Activated naive CD4-positive, alpha-beta T cell treated with anti-CD3 and anti-CD28 coated beads, Interleukin-2, amount 10 ng/mL, durations not matched to agents 7 days and 5 days (primary cell): ENCODE data around the gene DIPK2A.

Experiments used
- CTCF ChIA-PET: fragments of 350-600 bp; sonication (Branson Sonifier 250); formaldehyde crosslinking; loops from one replicate; lab custom pipeline; 2021; ENCODE audit warnings: antibody characterized with exemption; lab: Charles Lee
- DNase-seq: peaks from one replicate; pipeline ENCODE4 v3.0.0-alpha.2; 2020
- H3K27ac Mint-ChIP-seq: one replicate; pipeline ENCODE4 v1.8.0; 2021; ENCODE audit warnings: mild to moderate bottlenecking, moderate library complexity, mixed read lengths
- H3K27me3 Mint-ChIP-seq: one replicate; pipeline ENCODE4 v1.8.0; 2021; ENCODE audit warnings: mild to moderate bottlenecking, mixed read lengths
- H3K36me3 Mint-ChIP-seq: one replicate; pipeline ENCODE4 v1.8.0; 2021; ENCODE audit warnings: mixed read lengths
- H3K4me1 Mint-ChIP-seq: one replicate; pipeline ENCODE4 v1.8.0; 2021; ENCODE audit warnings: mixed read lengths
- H3K4me3 Mint-ChIP-seq: one replicate; pipeline ENCODE4 v1.8.0; 2021; ENCODE audit warnings: mild to moderate bottlenecking, moderate library complexity, mixed read lengths
- H3K9me3 Mint-ChIP-seq: one replicate; pipeline ENCODE4 v1.8.0; 2021; ENCODE audit warnings: mixed read lengths

Gene DIPK2A

GRCh38 chr3:143988306-143988705 lies 16.7 kb downstream of the DIPK2A start:
- H3K27me3 Mint-ChIP-seq: no peaks in the 10 kb centered on the region
- peaks cover 37% of the 10 kb centered on the region for H3K36me3 Mint-ChIP-seq
- H3K4me3 Mint-ChIP-seq: no peak overlapping the region
- DNase-seq: no peak
- H3K9me3 Mint-ChIP-seq: peaks cover 5% of the 10 kb centered on the region
- CTCF ChIA-PET: no interaction called here
- H3K4me1 Mint-ChIP-seq: no peaks in the 10 kb centered on the region
- H3K27ac Mint-ChIP-seq: no peak overlapping the region

GRCh38 chr3:143989461-143989860 lies 17.8 kb downstream of the DIPK2A start:
- Mint-ChIP-seq H3K27me3 (no peaks in the 10 kb centered on the region), H3K9me3 (no peaks in the 10 kb centered on the region), H3K36me3 (peaks cover 39% of the 10 kb centered on the region), H3K27ac (no peak overlapping the region), H3K4me1 (no peaks in the 10 kb centered on the region), H3K4me3 (no peak overlapping the region)
- CTCF ChIA-PET: no interaction called here
- no peak for DNase-seq

GRCh38 chr3:143991713-143992112 lies 20.1 kb downstream of the DIPK2A start:
- peaks cover 43% of the 10 kb centered on the region for H3K36me3 Mint-ChIP-seq
- H3K4me1 Mint-ChIP-seq: no peaks in the 10 kb centered on the region
- no peak for DNase-seq
- H3K27me3 Mint-ChIP-seq: no peaks in the 10 kb centered on the region
- CTCF ChIA-PET: no interaction called here
- H3K27ac Mint-ChIP-seq: no peak overlapping the region
- no peaks in the 10 kb centered on the region for H3K9me3 Mint-ChIP-seq
- no peak overlapping the region for H3K4me3 Mint-ChIP-seq

GRCh38 chr3:143998266-143998665 lies 26.6 kb downstream of the DIPK2A start:
- H3K4me3 Mint-ChIP-seq: no peak overlapping the region
- DNase-seq: no peak
- no peak overlapping the region for H3K27ac Mint-ChIP-seq
- H3K9me3 Mint-ChIP-seq: no peaks in the 10 kb centered on the region
- H3K4me1 Mint-ChIP-seq: no peaks in the 10 kb centered on the region
- CTCF ChIA-PET: no interaction called here
- H3K36me3 Mint-ChIP-seq: peaks cover 17% of the 10 kb centered on the region
- H3K27me3 Mint-ChIP-seq: no peaks in the 10 kb centered on the region

GRCh38 chr3:144003051-144003450 lies 31.4 kb downstream of the DIPK2A start:
- no peaks in the 10 kb centered on the region for H3K9me3 Mint-ChIP-seq
- no peak overlapping the region for H3K4me3 Mint-ChIP-seq
- no peaks in the 10 kb centered on the region for H3K36me3 Mint-ChIP-seq
- no peak for DNase-seq
- no peaks in the 10 kb centered on the region for H3K4me1 Mint-ChIP-seq
- H3K27me3 Mint-ChIP-seq: no peaks in the 10 kb centered on the region
- H3K27ac Mint-ChIP-seq: no peak overlapping the region
- CTCF ChIA-PET: no interaction called here

GRCh38 chr3:144010371-144010770 lies 38.7 kb downstream of the DIPK2A start:
- Mint-ChIP-seq H3K36me3 (no peaks in the 10 kb centered on the region), H3K9me3 (no peaks in the 10 kb centered on the region), H3K27me3 (no peaks in the 10 kb centered on the region), H3K4me3 (no peak overlapping the region), H3K27ac (no peak overlapping the region), H3K4me1 (no peaks in the 10 kb centered on the region)
- no peak for DNase-seq
- CTCF ChIA-PET: no interaction called here

GRCh38 chr3:144011251-144011799 lies 39.7 kb downstream of the DIPK2A start:
- Mint-ChIP-seq H3K36me3 (no peaks in the 10 kb centered on the region), H3K9me3 (no peaks in the 10 kb centered on the region), H3K4me1 (no peaks in the 10 kb centered on the region), H3K27me3 (no peaks in the 10 kb centered on the region), H3K27ac (no peak overlapping the region), H3K4me3 (no peak overlapping the region)
- CTCF ChIA-PET: no interaction called here
- DNase-seq: no peak

- no peaks in the 10 kb centered on the region for H3K27me3 Mint-ChIP-seq
- CTCF ChIA-PET: interaction anchor here (0.7 kb wide), 1 partner anchor 18 kb away, joined by 3 read pairs; no protein-coding TSS in a partner anchor
- H3K9me3 Mint-ChIP-seq: no peaks in the 10 kb centered on the region
- DNase-seq: no peak
- no peak overlapping the region for H3K4me3 Mint-ChIP-seq
- no peak overlapping the region for H3K27ac Mint-ChIP-seq
- no peaks in the 10 kb centered on the region for H3K4me1 Mint-ChIP-seq
- H3K36me3 Mint-ChIP-seq: no peaks in the 10 kb centered on the region
These were observed 43.5 kb downstream of the DIPK2A start for GRCh38 chr3:144015133-144015532.

GRCh38 chr3:144018776-144019175 lies 47.2 kb downstream of the DIPK2A start:
- no peak overlapping the region for H3K4me3 Mint-ChIP-seq
- no peaks in the 10 kb centered on the region for H3K27me3 Mint-ChIP-seq
- H3K4me1 Mint-ChIP-seq: no peaks in the 10 kb centered on the region
- no peak overlapping the region for H3K27ac Mint-ChIP-seq
- H3K9me3 Mint-ChIP-seq: no peaks in the 10 kb centered on the region
- no peak for DNase-seq
- no peaks in the 10 kb centered on the region for H3K36me3 Mint-ChIP-seq
- CTCF ChIA-PET: no interaction called here
